GM19452 (cell line): ENCODE measurements around the gene SUSD2.

Source experiments
- ATAC-seq: cut with Tn5 transposase; IDR thresholded peaks from one replicate; pipeline ENCODE4 v1.9.1; 2021; ENCODE audit not compliant: unreplicated experiment

Gene SUSD2

DNA sequence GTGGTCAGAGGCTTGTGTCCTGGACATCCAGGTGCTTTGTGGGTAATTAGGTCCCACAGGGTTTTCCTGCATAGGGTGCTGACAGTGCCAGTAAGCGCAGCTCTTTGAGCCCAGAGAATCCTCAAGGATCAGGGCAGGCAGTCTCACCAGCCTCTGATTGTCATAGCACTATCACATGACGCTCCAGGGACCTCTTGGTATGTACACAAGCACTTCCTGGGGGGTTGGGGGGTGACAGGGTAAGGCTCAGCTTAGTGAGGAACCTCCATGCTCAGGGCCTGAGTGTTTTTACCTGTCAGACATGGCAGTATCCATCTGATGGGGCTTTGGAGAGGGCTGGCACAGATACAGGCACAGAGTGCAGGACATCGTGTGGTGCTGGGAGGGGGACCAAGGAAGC lies 27.9 kb upstream of the SUSD2 start:
- ATAC-seq = no peak

DNA sequence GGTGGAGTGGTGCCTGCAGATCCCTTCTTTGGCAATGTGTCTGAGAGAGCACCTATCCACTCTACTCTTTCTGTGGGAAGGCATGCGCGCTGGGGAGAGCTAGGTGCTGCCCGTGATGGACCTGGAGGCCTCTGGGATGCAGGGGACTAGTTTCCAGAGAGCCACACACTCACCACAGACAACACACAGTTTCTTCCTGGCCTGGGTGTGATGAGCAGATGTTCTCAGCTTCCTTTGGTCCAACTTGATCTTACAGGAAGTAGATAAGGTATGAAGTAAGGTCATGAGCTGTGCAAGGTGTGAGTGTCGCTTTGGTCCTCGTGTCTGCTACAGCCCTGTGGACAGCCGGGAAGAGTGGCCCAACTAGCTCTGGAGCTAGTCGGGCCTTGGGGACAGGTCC lies 27.3 kb upstream of the SUSD2 start:
- ATAC-seq = no peak

DNA sequence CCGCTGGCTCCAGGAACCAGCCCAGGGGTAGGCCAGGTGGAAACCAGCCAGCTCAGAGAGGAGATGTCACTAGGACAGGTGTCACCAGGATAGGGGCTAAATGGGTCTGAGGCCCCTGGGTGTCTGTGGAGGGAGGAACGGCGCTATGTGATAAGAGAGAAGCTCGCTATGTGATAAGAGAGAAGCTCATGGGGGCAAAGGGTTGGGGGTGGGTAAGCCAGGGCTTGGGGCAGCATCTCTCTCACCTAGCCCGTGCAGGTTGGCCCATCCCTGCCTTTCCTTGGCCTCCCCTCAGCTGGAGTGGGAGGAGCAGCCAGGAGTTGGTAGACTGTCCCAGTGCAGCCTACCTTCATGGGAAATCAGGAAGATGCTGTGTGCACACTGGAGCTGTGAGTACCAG lies 26.5 kb upstream of the SUSD2 start:
- ATAC-seq = no peak

DNA sequence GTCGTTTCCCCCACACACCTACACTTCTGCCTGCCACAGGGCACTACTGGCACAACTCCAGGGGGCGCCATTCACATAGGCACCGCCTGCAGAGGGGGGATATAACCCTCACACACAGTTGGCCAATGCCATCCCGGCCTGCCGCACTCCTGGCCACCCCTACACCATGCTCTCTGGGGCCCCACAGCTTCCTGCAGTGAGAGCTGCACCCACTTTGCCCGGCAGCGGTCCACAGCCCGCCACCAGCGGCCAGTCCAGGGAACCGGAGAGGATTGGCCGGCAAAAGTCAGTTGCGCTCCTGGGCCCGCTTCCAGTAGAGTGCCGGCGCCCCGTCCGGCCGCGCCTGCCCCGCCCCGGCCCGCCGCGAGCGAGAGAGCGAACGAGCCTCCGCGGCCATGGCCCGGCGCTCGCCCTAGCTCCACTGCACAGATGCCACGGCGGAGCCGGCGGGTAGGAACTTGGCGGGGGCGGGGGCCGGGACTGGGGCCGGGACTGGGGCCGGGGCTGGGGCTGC lies 25.6 kb upstream of the SUSD2 start:
- ATAC-seq = peak; percentile 39

DNA sequence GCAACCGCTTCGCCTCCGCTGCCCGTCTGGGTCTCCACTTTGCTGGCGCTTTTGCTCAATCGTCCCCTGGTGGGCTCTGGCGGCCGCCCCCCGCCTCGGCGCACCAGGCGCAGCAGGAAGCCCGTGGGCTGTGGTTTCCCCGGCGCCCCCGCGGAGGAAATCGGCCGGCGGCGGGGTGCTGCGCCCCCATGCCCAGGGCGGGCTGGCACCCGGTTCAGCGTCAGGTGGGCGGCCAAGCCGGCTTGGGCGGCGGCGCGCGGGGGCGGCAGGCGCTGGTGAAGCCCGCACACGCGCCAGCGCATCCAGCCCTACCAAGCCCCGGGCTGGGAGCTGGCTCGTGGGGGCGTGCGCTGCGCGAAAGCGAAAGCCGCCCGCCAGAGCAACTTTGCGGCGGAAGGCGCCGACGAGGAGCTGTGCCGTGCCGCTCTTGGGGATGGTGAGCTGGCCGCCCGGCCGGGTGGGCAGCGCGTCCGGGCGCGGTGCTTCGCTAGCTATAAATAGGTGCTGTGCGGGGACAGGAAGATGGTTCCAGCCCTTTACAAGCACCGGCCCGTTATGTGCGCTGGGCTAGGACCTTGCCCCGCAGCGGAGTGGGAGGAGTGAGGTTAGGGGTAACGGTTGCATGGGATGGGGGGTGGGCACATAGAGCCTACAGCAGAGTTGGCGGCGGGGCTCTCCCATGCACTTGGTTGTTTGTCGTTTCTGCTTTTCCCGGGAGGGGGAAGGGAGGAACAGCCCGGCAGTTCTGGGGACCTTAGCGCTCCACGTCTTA lies 25.0 kb upstream of the SUSD2 start:
- ATAC-seq = peak; percentile 45

DNA sequence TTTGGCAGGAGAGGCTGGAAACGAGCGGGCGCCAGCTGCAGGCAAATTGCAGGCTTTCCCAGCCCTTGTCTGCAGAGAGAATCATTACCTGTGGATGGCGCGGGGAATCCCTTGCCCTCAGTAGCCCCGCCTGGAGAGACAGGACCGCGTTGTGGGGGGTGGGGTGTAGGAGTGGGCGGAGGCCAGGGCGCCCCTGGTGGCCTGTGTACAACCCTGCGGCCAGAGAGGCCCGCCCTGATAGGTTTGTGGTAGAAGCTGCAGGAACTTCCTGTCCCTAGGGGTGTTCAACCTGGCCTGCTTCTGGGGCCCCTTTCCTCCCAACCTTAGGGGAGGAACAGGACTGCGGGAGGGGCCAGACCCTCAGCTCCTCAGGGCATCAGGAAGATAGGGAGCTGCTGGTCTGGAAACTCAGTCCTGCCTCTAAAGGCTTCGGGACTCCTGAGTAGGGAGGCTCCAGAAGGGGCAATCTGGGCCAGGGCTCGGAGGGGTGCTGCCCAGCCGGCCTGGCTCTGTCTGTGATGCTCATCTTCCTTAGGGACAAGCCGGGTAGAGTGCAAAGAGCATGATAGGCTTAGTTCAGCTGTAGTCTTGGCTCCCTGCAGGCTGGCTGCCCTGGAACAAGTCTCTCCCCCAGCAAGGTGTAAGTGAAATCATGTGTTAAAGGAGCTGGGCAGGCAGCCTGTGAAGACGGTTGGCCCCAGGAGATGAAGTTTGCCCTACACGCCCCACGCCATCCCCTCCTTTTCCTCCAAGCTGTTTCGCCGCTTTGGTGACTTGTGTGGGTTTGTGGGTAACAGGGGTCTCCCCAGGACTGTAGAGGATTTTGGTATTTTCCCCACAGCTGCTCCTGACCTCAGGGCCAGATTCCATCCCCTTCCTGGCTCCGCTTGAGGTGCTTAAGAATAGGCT lies 24.1 kb upstream of the SUSD2 start:
- peak; percentile 71 for ATAC-seq

DNA sequence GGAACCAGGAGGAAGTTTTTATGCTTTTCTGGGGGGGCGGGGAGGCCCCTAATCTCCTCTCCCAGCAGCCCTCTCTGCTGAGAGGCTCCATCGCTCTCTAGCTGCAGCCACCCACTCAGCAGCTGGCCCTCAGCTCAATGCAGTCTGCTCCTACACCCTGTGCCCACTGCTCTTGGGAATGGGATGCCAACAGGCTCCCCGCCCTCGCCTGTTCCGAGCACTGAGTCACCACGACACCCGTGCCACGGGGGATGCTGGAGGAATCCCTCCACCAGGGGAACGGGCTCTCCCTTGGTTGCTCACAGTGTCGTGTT lies 23.5 kb upstream of the SUSD2 start:
- no peak for ATAC-seq

DNA sequence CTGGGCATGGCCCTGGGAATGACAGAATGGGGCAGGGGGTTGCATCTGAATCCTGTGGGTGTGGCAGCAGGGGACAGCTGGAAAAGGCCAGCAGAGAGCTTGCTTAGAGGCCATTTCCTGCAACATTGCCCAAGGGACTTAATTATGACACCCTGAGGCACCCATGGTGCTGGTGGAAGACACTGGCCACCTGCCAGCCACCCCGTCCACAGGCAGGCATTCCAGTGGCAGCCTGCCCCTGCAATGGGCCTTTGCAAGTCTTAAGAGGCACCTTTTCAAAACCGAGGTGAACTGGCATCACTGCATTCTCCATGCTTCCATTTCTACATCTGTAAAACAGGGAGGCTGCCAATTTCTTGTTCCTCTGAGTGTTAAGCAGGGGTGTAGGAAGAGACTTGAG lies 21.6 kb upstream of the SUSD2 start:
- no peak for ATAC-seq

DNA sequence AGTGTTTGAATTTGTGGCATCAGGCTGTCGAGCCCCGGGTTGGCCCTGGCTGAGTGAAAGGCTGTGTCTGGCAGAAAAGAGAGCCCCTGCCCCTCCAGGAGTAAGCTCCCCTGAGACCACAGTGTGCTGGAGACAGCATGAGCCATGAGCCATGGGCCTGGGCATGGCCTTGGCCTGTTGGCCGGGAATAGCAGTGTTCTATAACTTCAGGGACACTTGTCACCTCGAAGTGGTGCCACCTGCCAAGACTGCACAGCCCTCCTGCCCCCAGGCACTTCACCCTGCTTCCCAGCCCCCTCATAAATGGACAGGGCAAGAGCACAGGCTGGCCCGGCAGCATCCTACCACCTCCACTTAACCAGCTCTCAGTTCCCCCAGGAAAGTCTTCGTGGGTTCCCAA lies 20.7 kb upstream of the SUSD2 start:
- no peak for ATAC-seq

DNA sequence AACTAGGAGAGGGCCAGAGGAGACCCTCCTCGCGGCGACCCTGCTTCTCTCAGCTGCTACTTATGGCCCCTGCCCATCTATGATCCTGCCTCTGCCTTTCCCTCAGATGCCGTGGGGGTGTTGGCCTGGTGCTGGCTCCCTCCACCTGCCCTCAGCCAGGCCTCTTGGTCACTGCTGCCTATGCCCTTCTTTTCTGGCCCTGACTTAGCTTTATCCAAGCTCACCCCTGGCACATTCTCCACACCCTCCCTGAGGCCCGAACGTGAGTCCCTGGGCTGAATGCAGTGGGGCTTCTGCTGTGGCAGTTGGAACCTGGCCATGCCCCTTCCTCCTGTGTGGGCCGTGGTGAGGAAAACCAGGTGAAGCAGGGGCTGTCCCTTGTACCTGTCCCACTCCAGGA lies 19.8 kb upstream of the SUSD2 start:
- ATAC-seq = no peak

DNA sequence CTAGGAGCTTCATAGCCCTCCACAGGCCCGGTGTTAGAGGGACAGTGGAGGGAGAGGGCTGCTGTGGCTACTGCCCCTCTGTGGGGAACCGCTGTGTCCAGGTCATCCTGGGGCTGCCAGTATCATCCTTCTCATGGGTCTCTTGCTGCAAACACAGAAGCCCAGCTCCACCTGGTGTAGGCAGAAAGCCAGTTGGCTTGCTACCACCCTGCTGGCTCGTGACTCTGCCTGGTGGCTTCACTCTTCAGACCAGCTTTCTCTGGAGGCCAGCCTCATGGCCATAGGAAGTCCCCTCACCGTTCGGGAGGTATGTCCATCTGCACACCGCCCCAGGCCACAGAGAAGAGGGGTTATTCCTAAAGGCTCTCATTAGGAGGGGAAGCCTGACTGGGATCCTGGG lies 19.4 kb upstream of the SUSD2 start:
- ATAC-seq = no peak

DNA sequence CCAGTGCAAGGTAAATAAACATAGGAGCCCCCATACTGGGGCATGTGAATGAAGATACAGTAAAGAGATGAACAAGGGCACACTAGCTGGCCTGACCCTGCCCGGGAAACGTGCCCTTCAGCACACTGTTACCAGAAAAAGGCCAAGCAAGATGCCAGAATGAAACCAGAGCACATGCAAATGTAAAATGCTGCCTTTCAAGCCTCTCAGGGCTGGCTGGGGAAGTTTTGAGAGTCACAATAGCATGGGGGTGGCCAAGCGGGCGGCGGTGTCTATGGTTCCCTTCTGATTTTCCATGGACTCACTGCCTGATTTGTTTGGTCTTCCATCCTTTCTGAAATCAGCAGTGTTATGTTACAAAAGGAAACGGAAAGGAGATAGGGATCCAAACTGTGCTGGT lies 18.9 kb upstream of the SUSD2 start:
- ATAC-seq = no peak

DNA sequence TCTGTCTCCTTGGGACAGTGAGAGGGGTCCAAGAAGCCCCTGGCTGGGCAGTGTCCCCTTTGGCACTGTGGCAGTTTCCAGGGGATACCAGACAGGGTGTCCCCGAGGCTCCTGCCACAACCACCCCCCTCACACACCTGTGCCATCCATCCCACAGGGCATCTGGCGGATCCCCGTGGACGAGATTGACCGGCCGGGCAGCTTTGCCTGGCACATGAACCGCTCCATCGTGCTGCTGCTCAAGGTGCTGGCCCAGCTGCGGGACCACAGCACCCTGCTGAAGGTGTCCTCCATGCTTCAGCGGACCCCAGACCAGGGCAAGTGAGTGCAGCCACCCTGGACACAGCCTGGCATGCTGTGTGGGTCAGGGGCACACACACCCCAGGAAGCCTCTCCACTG lies 17.0 kb upstream of the SUSD2 start:
- no peak for ATAC-seq

DNA sequence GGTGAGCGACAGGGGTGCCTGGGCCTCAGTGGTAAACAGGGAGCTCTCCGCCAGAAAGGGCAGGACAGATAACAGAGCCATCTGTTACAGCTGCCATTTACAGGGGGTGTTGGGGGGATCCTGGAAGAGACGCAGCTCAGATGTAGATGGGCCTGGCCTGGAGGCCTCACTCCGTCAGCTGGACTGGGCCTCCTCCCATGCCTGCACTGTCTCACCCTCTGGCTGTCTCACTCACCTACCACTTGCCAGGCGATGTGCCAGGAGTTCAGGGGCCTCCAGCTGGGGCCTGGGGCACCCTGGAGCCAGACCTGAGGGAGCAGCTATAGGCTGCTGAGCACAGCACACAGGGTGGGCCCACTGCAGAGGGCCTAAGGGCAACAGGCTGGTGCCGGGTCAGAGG lies 16.3 kb upstream of the SUSD2 start:
- no peak for ATAC-seq

DNA sequence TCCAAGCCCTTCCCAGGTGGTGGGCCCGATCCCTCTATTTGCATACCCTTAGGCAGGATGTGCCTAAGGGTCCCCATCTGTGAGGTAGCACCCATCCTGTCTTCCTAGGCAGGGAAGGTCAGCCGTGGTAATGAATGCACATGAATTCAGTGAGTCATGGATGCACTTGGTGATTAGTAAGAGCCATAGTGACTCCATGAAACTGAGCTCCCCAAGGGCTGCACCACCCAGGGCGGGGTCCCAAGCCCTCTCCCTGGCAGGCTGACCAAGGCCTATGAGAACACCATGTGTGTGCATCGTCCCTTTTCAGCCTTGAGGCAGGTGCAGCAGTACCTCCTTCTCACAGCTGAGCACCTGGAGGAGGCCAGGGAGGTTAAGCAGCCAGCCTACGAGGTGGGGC lies 15.6 kb upstream of the SUSD2 start:
- no peak for ATAC-seq

DNA sequence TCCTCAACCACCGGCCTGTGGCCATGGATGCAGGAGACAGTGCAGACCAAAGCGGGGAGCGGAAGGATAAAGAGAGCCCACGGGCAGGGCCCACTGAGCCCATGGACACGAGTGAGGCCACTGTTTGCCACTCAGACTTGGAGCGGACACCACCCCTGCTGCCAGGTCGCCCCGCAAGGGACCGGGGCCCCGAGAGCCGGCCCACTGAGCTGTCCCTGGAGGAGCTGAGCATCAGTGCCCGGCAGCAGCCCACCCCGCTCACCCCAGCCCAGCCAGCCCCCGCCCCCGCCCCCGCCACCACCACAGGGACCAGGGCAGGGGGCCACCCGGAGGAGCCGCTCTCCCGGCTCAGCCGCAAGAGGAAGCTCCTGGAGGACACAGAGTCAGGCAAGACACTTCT lies 14.5 kb upstream of the SUSD2 start:
- ATAC-seq = no peak

DNA sequence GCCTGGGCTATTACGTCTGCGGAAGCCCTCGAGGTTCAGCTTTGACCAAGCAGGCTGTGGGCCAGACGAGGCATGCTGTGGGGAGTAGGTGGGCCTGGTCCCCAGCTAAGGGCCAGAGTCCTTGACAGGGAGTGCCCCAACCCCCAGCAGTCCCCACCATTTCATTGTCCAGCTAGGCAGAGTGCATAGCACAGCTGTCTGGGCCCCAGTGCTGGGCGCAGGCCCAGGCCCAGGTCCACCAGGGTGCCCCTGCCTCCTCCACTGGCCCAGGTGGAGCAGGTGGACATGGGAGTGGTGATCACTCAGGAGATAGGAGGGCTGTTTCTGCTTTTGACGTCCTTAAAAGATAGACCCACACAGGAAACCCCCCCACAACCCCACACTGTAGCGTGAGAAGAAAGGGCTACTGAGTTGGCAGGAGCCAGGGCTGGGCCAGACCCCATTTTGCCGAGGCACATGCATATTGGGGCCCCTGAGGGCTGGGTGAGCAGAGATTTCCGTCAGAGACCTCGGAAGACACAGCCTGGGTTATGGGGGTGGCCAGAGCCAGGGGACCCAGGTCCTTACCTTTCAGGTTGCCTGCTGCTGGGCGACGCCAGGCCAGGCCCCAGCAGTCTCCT lies 11.7 kb upstream of the SUSD2 start:
- ATAC-seq = no peak

DNA sequence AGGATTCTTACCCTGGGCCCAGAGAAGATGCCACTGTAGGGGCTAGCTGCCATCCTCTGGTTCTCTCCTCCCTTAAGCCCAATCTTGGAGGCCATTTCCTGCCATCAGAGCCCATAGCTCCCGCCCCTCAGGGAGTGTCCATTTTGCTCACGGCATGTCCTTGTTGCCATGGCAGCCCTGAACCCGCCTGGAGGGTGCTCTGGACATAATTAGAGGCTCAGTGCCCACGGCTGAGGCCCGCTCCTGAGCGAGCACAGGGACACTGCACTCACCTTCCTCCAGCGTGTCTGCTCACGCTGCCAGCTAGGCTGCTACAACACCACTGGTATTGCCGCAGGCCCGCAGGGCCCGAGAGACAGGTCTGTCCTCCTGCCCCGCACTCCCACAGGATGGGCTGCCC lies 11.1 kb upstream of the SUSD2 start:
- no peak for ATAC-seq

DNA sequence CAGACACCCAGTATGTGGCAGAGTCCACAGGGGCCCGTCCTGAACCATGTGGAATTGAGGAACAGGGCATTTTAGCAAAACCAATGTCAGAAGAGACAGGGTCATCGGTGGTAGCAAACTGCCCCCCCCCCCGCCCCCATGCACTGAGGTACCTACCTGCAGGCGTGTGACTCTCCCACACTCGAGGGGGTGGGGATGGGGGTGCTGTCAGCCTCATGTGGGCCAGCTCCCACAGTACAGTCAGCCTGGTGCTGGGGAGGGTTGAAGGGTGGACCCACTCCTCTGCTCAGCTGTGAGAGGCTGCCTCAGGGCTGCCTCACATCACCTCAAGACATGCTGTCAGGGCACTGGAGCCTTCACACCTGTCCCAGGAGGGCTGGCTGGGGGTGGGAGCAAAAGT lies 10.7 kb upstream of the SUSD2 start:
- ATAC-seq = no peak

DNA sequence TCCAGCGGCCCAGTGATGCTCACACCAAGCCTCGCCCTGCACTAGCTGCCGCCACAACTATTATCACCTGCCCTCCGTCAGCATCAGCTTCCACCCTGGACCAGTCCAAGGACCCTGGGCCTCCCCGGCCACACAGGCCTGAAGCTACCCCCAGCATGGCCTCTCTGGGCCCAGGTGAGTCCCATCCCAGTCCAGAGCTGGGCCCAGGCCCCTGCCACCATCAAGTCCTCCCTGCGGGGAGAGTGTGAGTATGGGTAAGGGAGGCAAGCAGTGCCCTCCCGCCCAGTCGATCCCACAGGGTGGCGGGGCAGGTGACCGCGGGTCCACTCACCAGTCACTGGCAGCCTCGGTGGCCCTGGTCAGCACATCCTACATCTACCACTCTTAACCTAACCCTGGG lies 9.5 kb upstream of the SUSD2 start:
- ATAC-seq = no peak

DNA sequence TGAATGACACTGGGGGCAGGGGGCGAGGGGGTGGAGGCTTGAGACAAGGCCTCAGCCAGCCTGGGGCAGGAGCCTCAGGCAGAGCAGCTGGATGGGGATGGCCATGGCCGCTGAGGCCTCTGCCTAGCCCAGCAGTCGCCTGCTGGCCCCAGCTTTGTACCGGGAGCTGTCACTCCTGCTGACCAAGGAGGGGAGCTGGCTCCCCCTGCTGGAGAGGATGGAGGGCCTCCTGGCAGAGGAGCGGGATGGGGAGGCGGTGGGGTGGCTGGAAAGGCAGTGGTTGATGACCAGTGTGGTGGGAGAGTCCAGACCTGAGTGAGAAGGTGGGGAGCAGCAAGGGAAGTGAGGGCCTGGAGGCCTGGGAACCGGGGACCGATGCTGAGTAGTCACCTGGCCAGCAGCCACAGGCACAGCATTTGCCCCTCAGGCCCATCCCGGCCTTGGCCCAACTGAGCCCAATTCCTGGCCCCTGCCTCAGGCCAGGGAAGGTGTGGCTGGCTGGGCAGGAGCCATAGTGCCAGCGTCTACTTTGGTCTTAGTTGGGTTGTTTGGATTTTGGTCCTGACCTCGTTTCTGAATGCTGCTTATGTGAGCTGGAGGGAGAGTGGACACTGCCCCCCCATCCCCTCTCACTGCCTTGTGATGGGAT lies 6.0 kb upstream of the SUSD2 start:
- no peak for ATAC-seq
